ENCODE results near the gene NPAS2. TPM values are rescaled to one million over a fixed set of nuclear protein-coding genes. Genes with fewer than 3 reads are reported as not detected.

The NPAS2 gene
- total and polyA plus RNA-seq, 2 donors (not counting 1 experiment from before 2014, with no cell fraction given), result 3.6 to 4.9 TPM

DNA sequence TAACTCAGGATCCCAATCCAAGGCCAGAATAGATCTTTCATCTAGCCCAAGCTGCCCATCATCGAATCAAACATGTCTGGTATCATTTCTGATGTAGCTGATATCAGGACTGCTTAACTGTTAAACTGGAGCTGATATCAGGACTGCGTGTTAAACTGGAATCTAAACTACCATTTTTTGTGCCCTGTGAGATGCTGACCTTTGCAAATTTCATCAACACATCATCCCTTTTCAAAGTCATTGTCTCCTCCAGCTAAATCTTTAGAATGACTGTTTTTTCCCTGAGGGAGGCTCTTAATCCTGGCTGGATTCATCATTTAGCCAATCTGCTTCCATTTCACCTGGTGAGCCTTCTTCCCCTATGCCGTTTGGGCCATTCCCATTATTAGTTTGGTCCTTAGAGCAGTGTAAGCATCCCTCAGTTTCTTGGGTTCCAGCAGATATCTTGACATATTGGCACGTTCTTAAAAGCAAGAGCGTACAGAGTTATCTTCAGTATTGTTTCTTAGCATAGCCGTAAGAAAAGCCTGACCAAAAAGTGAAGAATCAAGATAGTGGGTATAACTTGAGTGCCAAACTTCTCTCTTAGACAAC, 194.4 kb downstream of the NPAS2 start:
- peaks cover 5% of the 10 kb centered on the region for H3K36me3 ChIP-seq (ENCODE audit: control insufficient read depth, insufficient read depth, low read length)
- H3K4me1 ChIP-seq (ENCODE audit: control insufficient read depth, extremely low read depth, insufficient read depth, low read length), result no peaks in the 10 kb centered on the region
- no peaks in the 10 kb centered on the region for H3K27me3 ChIP-seq (ENCODE audit: control insufficient read depth, insufficient read depth, low read length)
- H3K4me2 ChIP-seq (ENCODE audit: extremely low read depth, insufficient read depth, low read length), result no peak overlapping the region
- no peak overlapping the region for H2AFZ ChIP-seq (ENCODE audit: low read length)
- no peaks in the 10 kb centered on the region for H3K79me2 ChIP-seq (ENCODE audit: control insufficient read depth, insufficient read depth, low read length)
- TF ChIP-seq EZH2 (IDR thresholded peaks at IDR 0.05; ENCODE audit: low read length, missing control alignments) (no peak), CTCF (conservative IDR thresholded peaks at IDR 0.05 in 1 of 2, IDR thresholded peaks at IDR 0.05 in 1 of 2; ENCODE audit: low read depth in 1 of 2, low read length in 2 of 2) (no peak)
- H4K20me1 ChIP-seq (ENCODE audit: control insufficient read depth, extremely low read depth, insufficient read depth, low read length), result no peaks in the 10 kb centered on the region
- no peaks in the 10 kb centered on the region for H3K9me3 ChIP-seq (ENCODE audit: control insufficient read depth, insufficient read depth, low read depth, low read length)
- H3K9ac ChIP-seq (ENCODE audit: insufficient read depth, low read length), result no peak overlapping the region
- no peak for DNase-seq (ENCODE audit: low read depth in 2 of 2)
- H3K4me3 ChIP-seq (replicated peaks in 1 of 4; ENCODE audit: control extremely low read depth in 1 of 4, insufficient read depth in 1 of 4, low read depth in 3 of 4, low read length in 4 of 4), result no peak overlapping the region
- no peak overlapping the region for H3K27ac ChIP-seq (ENCODE audit: insufficient read depth, low read length)

GRCh38 chr2:101017371-101017770, 197.4 kb downstream of the NPAS2 start:
- Histone ChIP-seq H3K9ac (ENCODE audit: insufficient read depth, low read length) (no peak overlapping the region), H3K4me3 (replicated peaks in 1 of 4; ENCODE audit: control extremely low read depth in 1 of 4, insufficient read depth in 1 of 4, low read depth in 3 of 4, low read length in 4 of 4) (no peak overlapping the region), H3K27me3 (ENCODE audit: control insufficient read depth, insufficient read depth, low read length) (no peaks in the 10 kb centered on the region), H3K4me2 (ENCODE audit: extremely low read depth, insufficient read depth, low read length) (no peak overlapping the region), H3K79me2 (ENCODE audit: control insufficient read depth, insufficient read depth, low read length) (no peaks in the 10 kb centered on the region), H2AFZ (ENCODE audit: low read length) (no peak overlapping the region), H3K27ac (ENCODE audit: insufficient read depth, low read length) (no peak overlapping the region), H3K36me3 (ENCODE audit: control insufficient read depth, insufficient read depth, low read length) (peaks cover 3% of the 10 kb centered on the region), H3K9me3 (ENCODE audit: control insufficient read depth, insufficient read depth, low read depth, low read length) (no peaks in the 10 kb centered on the region), H4K20me1 (ENCODE audit: control insufficient read depth, extremely low read depth, insufficient read depth, low read length) (no peaks in the 10 kb centered on the region), H3K4me1 (ENCODE audit: control insufficient read depth, extremely low read depth, insufficient read depth, low read length) (no peaks in the 10 kb centered on the region)
- TF ChIP-seq EZH2 (IDR thresholded peaks at IDR 0.05; ENCODE audit: low read length, missing control alignments), result no peak
- TF ChIP-seq CTCF (conservative IDR thresholded peaks at IDR 0.05 in 1 of 2, IDR thresholded peaks at IDR 0.05 in 1 of 2; ENCODE audit: low read depth in 1 of 2, low read length in 2 of 2), result no peak
- DNase-seq (ENCODE audit: low read depth in 2 of 2), result no peak

- Histone ChIP-seq H3K4me3 (replicated peaks in 1 of 4; ENCODE audit: control extremely low read depth in 1 of 4, insufficient read depth in 1 of 4, low read depth in 3 of 4, low read length in 4 of 4) (no peak overlapping the region), H3K79me2 (ENCODE audit: control insufficient read depth, insufficient read depth, low read length) (no peaks in the 10 kb centered on the region), H3K4me2 (ENCODE audit: extremely low read depth, insufficient read depth, low read length) (no peak overlapping the region), H3K27me3 (ENCODE audit: control insufficient read depth, insufficient read depth, low read length) (no peaks in the 10 kb centered on the region), H3K9me3 (ENCODE audit: control insufficient read depth, insufficient read depth, low read depth, low read length) (no peaks in the 10 kb centered on the region), H3K36me3 (ENCODE audit: control insufficient read depth, insufficient read depth, low read length) (peaks cover 3% of the 10 kb centered on the region), H4K20me1 (ENCODE audit: control insufficient read depth, extremely low read depth, insufficient read depth, low read length) (no peaks in the 10 kb centered on the region), H3K9ac (ENCODE audit: insufficient read depth, low read length) (no peak overlapping the region), H2AFZ (ENCODE audit: low read length) (no peak overlapping the region), H3K27ac (ENCODE audit: insufficient read depth, low read length) (no peak overlapping the region), H3K4me1 (ENCODE audit: control insufficient read depth, extremely low read depth, insufficient read depth, low read length) (no peaks in the 10 kb centered on the region)
- DNase-seq (ENCODE audit: low read depth in 2 of 2), result no peak
- no peak for TF ChIP-seq CTCF (conservative IDR thresholded peaks at IDR 0.05 in 1 of 2, IDR thresholded peaks at IDR 0.05 in 1 of 2; ENCODE audit: low read depth in 1 of 2, low read length in 2 of 2)
- TF ChIP-seq EZH2 (IDR thresholded peaks at IDR 0.05; ENCODE audit: low read length, missing control alignments), result no peak
Observed at GRCh38 chr2:101018934-101019333, 199.0 kb downstream of the NPAS2 start.
